ENCODE measurements around the gene HPSE2. TPM values are rescaled to one million over a fixed set of nuclear protein-coding genes. Genes with fewer than 3 reads are reported as not detected.
"Not testable (repeated sequence)": the region's sequence is repeated elsewhere in the genome, so short reads cannot be mapped to it uniquely, and the experiment has no call there.

Gene HPSE2
- total RNA-seq, 4 donors from 2014 or later, result 1.1 TPM; not detected in 3

DNA sequence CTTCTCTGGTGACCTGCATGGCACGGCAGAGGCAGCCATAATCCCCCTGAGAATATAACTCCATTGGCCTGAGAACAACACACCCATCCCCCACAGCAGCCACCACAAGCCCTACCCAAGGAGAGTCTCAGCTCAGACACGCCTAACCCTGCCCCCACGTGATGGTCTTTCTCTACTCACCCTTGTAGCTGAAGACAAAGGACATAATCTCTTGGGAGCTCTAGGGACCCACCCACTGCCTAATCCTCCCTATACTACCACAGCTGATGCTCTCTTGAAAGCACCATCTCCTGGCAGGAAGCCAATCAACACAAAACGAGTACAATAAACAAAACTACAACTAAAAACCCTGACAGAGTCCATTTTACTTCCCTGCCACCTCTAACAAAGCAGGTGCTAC, 30.7 kb upstream of the HPSE2 start:
- in situ Hi-C loops (cut with MboI; ENCODE audit: low sequenced_read_pairs in 4 of 4), result no loop called here
- DNase-seq (no peak), ATAC-seq (no peak)
- no peaks in the 10 kb centered on the region for H3K9me3 ChIP-seq
- no peak overlapping the region for H3K4me3 ChIP-seq
- TF ChIP-seq, protein P1, sequence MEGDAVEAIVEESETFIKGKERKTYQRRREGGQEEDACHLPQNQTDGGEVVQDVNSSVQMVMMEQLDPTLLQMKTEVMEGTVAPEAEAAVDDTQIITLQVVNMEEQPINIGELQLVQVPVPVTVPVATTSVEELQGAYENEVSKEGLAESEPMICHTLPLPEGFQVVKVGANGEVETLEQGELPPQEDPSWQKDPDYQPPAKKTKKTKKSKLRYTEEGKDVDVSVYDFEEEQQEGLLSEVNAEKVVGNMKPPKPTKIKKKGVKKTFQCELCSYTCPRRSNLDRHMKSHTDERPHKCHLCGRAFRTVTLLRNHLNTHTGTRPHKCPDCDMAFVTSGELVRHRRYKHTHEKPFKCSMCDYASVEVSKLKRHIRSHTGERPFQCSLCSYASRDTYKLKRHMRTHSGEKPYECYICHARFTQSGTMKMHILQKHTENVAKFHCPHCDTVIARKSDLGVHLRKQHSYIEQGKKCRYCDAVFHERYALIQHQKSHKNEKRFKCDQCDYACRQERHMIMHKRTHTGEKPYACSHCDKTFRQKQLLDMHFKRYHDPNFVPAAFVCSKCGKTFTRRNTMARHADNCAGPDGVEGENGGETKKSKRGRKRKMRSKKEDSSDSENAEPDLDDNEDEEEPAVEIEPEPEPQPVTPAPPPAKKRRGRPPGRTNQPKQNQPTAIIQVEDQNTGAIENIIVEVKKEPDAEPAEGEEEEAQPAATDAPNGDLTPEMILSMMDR (IDR thresholded peaks at IDR 0.05 in 4 of 5, conservative IDR thresholded peaks at IDR 0.05 in 1 of 5), result no peak
- no peak for TF ChIP-seq POLR2A (IDR thresholded peaks at IDR 0.05)
- intact Hi-C loops (cut with DNase I; ENCODE audit: low total_unique reads), result no loop called here
- no peaks in the 10 kb centered on the region for H3K27me3 ChIP-seq
- no peaks in the 10 kb centered on the region for H3K4me1 ChIP-seq
- no peaks in the 10 kb centered on the region for H3K36me3 ChIP-seq
- H3K27ac ChIP-seq, result no peak overlapping the region

DNA sequence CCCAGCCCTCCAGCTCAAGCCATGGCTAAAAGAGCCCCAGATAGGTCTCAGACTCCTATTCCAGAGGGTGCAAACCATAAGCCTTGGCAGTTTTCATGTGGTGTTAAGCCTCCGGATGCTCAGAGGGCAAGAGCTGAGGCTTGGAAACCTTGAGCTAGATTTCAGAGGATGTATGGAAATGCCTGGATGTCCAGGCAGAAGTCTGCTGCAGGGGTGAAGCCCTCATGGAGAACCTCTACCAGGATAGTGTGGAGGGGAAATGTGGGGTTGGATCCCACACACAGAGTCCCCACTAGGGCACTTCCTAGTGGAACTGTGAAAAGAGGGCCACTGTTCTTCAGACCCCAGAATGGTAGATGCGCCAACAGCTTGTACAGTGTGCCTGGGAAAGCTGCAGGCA, 13.2 kb upstream of the HPSE2 start:
- Histone ChIP-seq H3K36me3 (no peaks in the 10 kb centered on the region), H3K4me1 (no peaks in the 10 kb centered on the region), H3K27ac (no peak overlapping the region), H3K9me3 (no peaks in the 10 kb centered on the region), H3K27me3 (no peaks in the 10 kb centered on the region), H3K4me3 (no peak overlapping the region)
- DNase-seq (no peak), ATAC-seq (no peak)
- intact Hi-C loops (cut with DNase I; ENCODE audit: low total_unique reads), result loop anchor here (10.0 kb wide), 1 partner anchor 984 kb away; the partner anchor contains the start of gene LOXL4
- in situ Hi-C loops (cut with MboI; ENCODE audit: low sequenced_read_pairs in 4 of 4), result loop anchor here in 3 of 4 donors (5.0 to 10.0 kb wide), 3 partner anchors 777 to 784 kb away; no protein-coding TSS in a partner anchor
- TF ChIP-seq POLR2A (IDR thresholded peaks at IDR 0.05), result no peak
- TF ChIP-seq, protein P1 (IDR thresholded peaks at IDR 0.05 in 4 of 5, conservative IDR thresholded peaks at IDR 0.05 in 1 of 5), result no peak

DNA sequence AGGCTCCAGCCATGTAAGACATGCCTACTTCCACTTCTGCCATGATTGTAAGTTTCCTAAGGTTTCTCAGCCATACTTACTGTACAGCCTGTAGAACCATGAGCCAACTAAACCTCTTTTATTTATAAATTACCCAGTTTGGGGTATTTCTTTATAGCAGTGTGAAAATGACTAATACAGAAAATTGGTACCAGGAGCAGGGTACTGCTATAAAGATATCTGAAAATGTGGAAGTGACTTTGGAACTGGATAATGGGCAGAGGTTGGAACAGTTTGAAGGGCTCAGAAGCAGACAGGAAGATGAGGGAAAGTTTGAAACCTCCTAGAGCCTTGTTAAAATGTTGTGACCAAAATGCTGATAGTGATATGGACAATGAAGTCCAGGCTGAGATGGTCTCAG, 12.2 kb upstream of the HPSE2 start:
- in situ Hi-C loops (cut with MboI; ENCODE audit: low sequenced_read_pairs in 4 of 4) (loop anchor here in 3 of 4 donors (5.0 to 10.0 kb wide), 3 partner anchors 776 to 783 kb away; no protein-coding TSS in a partner anchor), intact Hi-C loops (cut with DNase I; ENCODE audit: low total_unique reads) (loop anchor here (10.0 kb wide), 1 partner anchor 983 kb away; the partner anchor contains the start of gene LOXL4)
- not testable (repeated sequence) for H3K4me3 ChIP-seq, H3K9me3 ChIP-seq, H3K36me3 ChIP-seq, H3K27me3 ChIP-seq, H3K4me1 ChIP-seq, DNase-seq, ATAC-seq, H3K27ac ChIP-seq

GRCh38 chr10:99236627-99237309, 1.1 kb upstream of the HPSE2 start:
- Histone ChIP-seq H3K27ac (no peak overlapping the region), H3K36me3 (no peaks in the 10 kb centered on the region), H3K4me3 (peak overlapping the region in 1 of 4 donors; percentile 67), H3K9me3 (no peaks in the 10 kb centered on the region), H3K4me1 (peaks cover 24 to 33% of the 10 kb centered on the region in 2 donors), H3K27me3 (peaks cover 63 to 76% (median 72%) of the 10 kb centered on the region in 3 donors)
- TF ChIP-seq POLR2A (IDR thresholded peaks at IDR 0.05), result no peak
- TF ChIP-seq, protein P1 (IDR thresholded peaks at IDR 0.05 in 4 of 5, conservative IDR thresholded peaks at IDR 0.05 in 1 of 5), result no peak
- intact Hi-C loops (cut with DNase I; ENCODE audit: low total_unique reads) (no loop called here), in situ Hi-C loops (cut with MboI; ENCODE audit: low sequenced_read_pairs in 4 of 4) (no loop called here)
- ATAC-seq (no peak), DNase-seq (no peak)

DNA sequence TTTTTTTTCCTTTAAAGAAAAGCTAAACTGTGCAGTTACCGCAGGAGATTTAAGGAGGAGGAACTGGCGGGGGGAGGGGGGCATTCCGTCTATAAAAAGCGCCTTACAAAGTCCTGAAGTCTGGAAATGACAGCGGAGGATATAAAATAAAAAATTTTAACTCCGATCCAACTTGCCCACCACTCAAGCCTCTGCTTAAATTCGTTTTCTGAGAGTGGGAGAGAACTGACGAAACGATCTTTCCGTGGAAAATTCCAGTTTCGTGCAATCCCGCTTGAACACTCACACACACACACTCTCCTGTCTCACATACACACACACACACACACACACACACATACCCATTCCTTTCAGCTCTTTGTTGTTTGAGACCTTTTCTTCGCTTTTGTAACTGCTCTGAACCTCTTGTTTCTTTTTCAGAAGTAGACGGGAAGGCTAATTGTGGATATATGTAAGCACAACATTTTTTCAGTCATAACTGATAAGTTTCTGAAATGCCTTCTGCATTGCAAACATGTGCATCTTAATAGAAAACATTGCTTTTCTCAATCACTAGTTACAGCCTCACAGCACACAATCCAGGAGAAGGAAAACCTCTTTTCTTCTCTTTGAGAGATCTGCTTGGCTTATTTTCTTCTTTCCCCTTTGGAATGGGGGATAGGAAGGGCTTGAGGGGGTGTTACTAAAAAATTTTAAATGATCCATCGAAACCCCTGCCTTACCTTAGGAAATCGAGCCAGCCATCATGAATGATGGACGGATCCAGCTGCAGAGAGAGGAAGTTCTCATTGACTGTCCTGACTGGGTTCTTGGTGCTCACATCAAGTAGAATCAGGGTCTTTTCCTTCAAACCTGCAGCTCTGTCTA, 628 bp downstream of the HPSE2 start:
- no peaks in the 10 kb centered on the region for H3K36me3 ChIP-seq
- H3K4me1 ChIP-seq, result peaks cover 24 to 33% of the 10 kb centered on the region in 2 donors
- no peaks in the 10 kb centered on the region for H3K9me3 ChIP-seq
- TF ChIP-seq POLR2A (IDR thresholded peaks at IDR 0.05), result no peak
- TF ChIP-seq, protein P1 (IDR thresholded peaks at IDR 0.05 in 4 of 5, conservative IDR thresholded peaks at IDR 0.05 in 1 of 5), result no peak
- intact Hi-C loops (cut with DNase I; ENCODE audit: low total_unique reads) (no loop called here), in situ Hi-C loops (cut with MboI; ENCODE audit: low sequenced_read_pairs in 4 of 4) (no loop called here)
- peaks cover 76 to 93% (median 86%) of the 10 kb centered on the region in 3 donors for H3K27me3 ChIP-seq
- ATAC-seq (no peak), DNase-seq (no peak)
- H3K27ac ChIP-seq, result no peak overlapping the region
- peak overlapping the region; percentile 48 to 67 (median 52) for H3K4me3 ChIP-seq

All from gastrocnemius medialis (tissue), 4 donors.